ENCODE results near the gene LIME1. TPM values are rescaled to one million over a fixed set of nuclear protein-coding genes. Genes with fewer than 3 reads are reported as not detected.

Gene LIME1
- 3.9 and 6.5 TPM in 2 replicates for total RNA-seq

GRCh38 chr20:63735859-63736718 is at the start of gene LIME1:
TSS of gene LIME1 (plus strand) at chr20:63736664. CDS start at chr20:63737550, 886 bp downstream.

GRCh38 chr20:63696628-63697356 is 39.7 kb upstream of the LIME1 start, which contains the start of gene TNFRSF6B:
TSS of gene TNFRSF6B (plus strand) at chr20:63696652. CDS start at chr20:63696768, 116 bp downstream.

GRCh38 chr20:63707558-63708300 is 28.7 kb upstream of the LIME1 start, which contains the start of the genes ARFRP1 and ZGPAT:
TSS of gene ARFRP1 (minus strand) at chr20:63707976. CDS start at chr20:63707091, 885 bp downstream.
TSS of gene ZGPAT (plus strand) at chr20:63708039. CDS start at chr20:63708581, 542 bp downstream.

GRCh38 chr20:63739130-63740069 is 2.9 kb downstream of the LIME1 start, which contains the start of gene SLC2A4RG:
TSS of gene SLC2A4RG (plus strand) at chr20:63739776. CDS start at chr20:63739913, 137 bp downstream.

Other genes starting within 250 kb of the LIME1 start
- 3.4 and 12.5 TPM in 2 replicates for gene EEF1A2, start 237.6 kb upstream of the LIME1 start, total RNA-seq
- 303 and 325 TPM in 2 replicates for gene PPDPF, start 215.9 kb upstream of the LIME1 start, total RNA-seq
- gene PTK6, start 199.3 kb upstream of the LIME1 start, total RNA-seq, result not detected in 2 replicates
- not detected in 2 replicates for gene SRMS, start 188.9 kb upstream of the LIME1 start, total RNA-seq
- gene FNDC11, start 182.5 kb upstream of the LIME1 start, total RNA-seq, result 0.16 and 1.1 TPM in 2 replicates
- 37.2 and 45.9 TPM in 2 replicates for gene HELZ2, start 162.4 kb upstream of the LIME1 start, total RNA-seq
- gene GMEB2, start 109.6 kb upstream of the LIME1 start, total RNA-seq, result 12.1 and 13.1 TPM in 2 replicates
- gene STMN3, start 83.2 kb upstream of the LIME1 start, total RNA-seq, result 20.7 and 69.0 TPM in 2 replicates
- gene RTEL1, start 78.4 kb upstream of the LIME1 start, total RNA-seq, result 14.2 and 24.3 TPM in 2 replicates
- 127 and 248 TPM in 2 replicates for gene TNFRSF6B, start 40.0 kb upstream of the LIME1 start, total RNA-seq
- gene ARFRP1, start 28.7 kb upstream of the LIME1 start, total RNA-seq, result 35.5 and 39.4 TPM in 2 replicates
- 29.5 and 34.1 TPM in 2 replicates for gene ZGPAT, start 28.6 kb upstream of the LIME1 start, total RNA-seq
- 68.1 and 97.0 TPM in 2 replicates for gene SLC2A4RG, start 3.1 kb downstream of the LIME1 start, total RNA-seq
- gene ZBTB46, start 94.6 kb downstream of the LIME1 start, total RNA-seq, result 1.8 and 5.6 TPM in 2 replicates
- gene ABHD16B, start 124.8 kb downstream of the LIME1 start, total RNA-seq, result not detected in 2 replicates
- 99.1 and 136 TPM in 2 replicates for gene TPD52L2, start 128.6 kb downstream of the LIME1 start, total RNA-seq
- 39.3 and 46.8 TPM in 2 replicates for gene DNAJC5, start 158.5 kb downstream of the LIME1 start, total RNA-seq
- 31.1 and 38.3 TPM in 2 replicates for gene UCKL1, start 219.8 kb downstream of the LIME1 start, total RNA-seq
- gene ZNF512B, start 233.3 kb downstream of the LIME1 start, total RNA-seq, result 8.3 and 15.5 TPM in 2 replicates
- 6.4 and 10.3 TPM in 2 replicates for gene SAMD10, start 243.0 kb downstream of the LIME1 start, total RNA-seq
- 46.4 and 48.6 TPM in 2 replicates for gene PRPF6, start 244.5 kb downstream of the LIME1 start, total RNA-seq

Measured in mesangial cell (primary cell).